Body of pancreas (tissue), 4 donors: ENCODE results near the gene SIL1.

Source experiments
- CTCF ChIP-seq, 7 experiments: fragments of 450-650 bp in 4 of 7; fragments of 200-600 bp in 3 of 7; sonication (generic) in 3 of 7; IDR thresholded peaks; one replicate each; pipeline ENCODE4 v1.5.1; 2016 to 2019; ENCODE audit warnings: antibody characterized with exemption in 7 of 7
- POLR2A ChIP-seq, 3 donors: fragments of 450-650 bp; IDR thresholded peaks; one replicate each; pipeline ENCODE4 v1.6.1; 2016; ENCODE audit warnings: antibody characterized with exemption in 3 of 3, mild to moderate bottlenecking in 2 of 3

DNA sequence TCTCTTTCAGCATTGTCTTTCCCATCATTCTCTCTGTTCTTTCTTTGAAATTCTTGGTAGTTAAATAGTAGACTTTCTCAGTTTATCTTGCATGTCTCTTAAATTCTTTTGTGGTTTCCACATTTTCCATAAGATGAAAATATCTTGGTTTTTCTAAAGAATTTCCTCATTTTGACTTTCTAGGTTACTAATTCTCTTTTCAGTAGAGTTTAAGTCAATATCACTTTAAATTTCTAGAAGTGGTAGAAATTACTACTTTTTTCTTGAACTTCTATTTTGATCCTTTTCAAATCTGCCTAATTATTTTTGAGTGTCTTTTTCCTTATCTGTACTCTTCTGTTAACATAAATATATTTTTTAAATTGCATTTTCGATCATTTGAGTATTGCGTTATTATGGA lies 299.4 kb downstream of the SIL1 start:
- no peak for TF ChIP-seq CTCF (IDR thresholded peaks at IDR 0.05)
- no peak for TF ChIP-seq POLR2A (IDR thresholded peaks at IDR 0.05)
